Measurements from ENCODE around the gene SMIM45.

Gene SMIM45

GRCh38 chr22:41923595-41924276, 28.2 kb upstream of the SMIM45 start:
- ChIA-PET CTCF (interaction anchor here (0.7 to 1.1 kb wide), 3 partner anchors 11 to 61 kb away, joined by 3 to 5 read pairs (median 4); no protein-coding TSS in a partner anchor), POLR2A (no interaction called here)
- Mint-ChIP-seq H3K36me3 (ENCODE audit: insufficient read depth, unreplicated experiment) (no peaks in the 10 kb centered on the region), H3K4me1 (ENCODE audit: insufficient read depth, unreplicated experiment) (no peaks in the 10 kb centered on the region), H3K27me3 (ENCODE audit: insufficient read depth, unreplicated experiment) (peaks cover 11% of the 10 kb centered on the region), H3K27ac (ENCODE audit: low read depth, unreplicated experiment) (no peak overlapping the region), H3K9me3 (ENCODE audit: unreplicated experiment) (no peaks in the 10 kb centered on the region), H3K4me3 (ENCODE audit: unreplicated experiment) (no peak overlapping the region)
- DNase-seq (ENCODE audit: unreplicated experiment) = no peak
- no TSS peak for BruUV-seq (replicated peaks)
- TF ChIP-seq CTCF (IDR thresholded peaks at IDR 0.05; ENCODE audit: unreplicated experiment) = no peak
- intact Hi-C loops (cut with micrococcal nuclease) = no loop called here

- Mint-ChIP-seq H3K27me3 (ENCODE audit: insufficient read depth, unreplicated experiment) (peaks cover 11% of the 10 kb centered on the region), H3K36me3 (ENCODE audit: insufficient read depth, unreplicated experiment) (no peaks in the 10 kb centered on the region), H3K27ac (ENCODE audit: low read depth, unreplicated experiment) (no peak overlapping the region), H3K9me3 (ENCODE audit: unreplicated experiment) (no peaks in the 10 kb centered on the region), H3K4me1 (ENCODE audit: insufficient read depth, unreplicated experiment) (no peaks in the 10 kb centered on the region), H3K4me3 (ENCODE audit: unreplicated experiment) (no peak overlapping the region)
- CTCF ChIA-PET = interaction anchor here (0.7 to 1.7 kb wide), 6 partner anchors 12 to 603 kb away, joined by 3 to 6 read pairs (median 4); no protein-coding TSS in a partner anchor
- peak; percentile 37 for DNase-seq (ENCODE audit: unreplicated experiment)
- TF ChIP-seq CTCF (IDR thresholded peaks at IDR 0.05; ENCODE audit: unreplicated experiment) = peak; percentile 60
- intact Hi-C loops (cut with micrococcal nuclease) = no loop called here
- POLR2A ChIA-PET = interaction anchor here (0.5 to 0.8 kb wide), 2 partner anchors 11 to 218 kb away, joined by 3 to 4 read pairs; no protein-coding TSS in a partner anchor
- BruUV-seq (replicated peaks) = no TSS peak
These were observed 26.0 kb upstream of the SMIM45 start for GRCh38 chr22:41925783-41926460.

- ChIA-PET CTCF (interaction anchor here (1.4 kb wide), 1 partner anchor 16 kb away, joined by 4 read pairs; no protein-coding TSS in a partner anchor), POLR2A (no interaction called here)
- peaks cover 11% of the 10 kb centered on the region for H3K27me3 Mint-ChIP-seq (ENCODE audit: insufficient read depth, unreplicated experiment)
- no peaks in the 10 kb centered on the region for H3K9me3 Mint-ChIP-seq (ENCODE audit: unreplicated experiment)
- intact Hi-C loops (cut with micrococcal nuclease) = no loop called here
- H3K4me3 Mint-ChIP-seq (ENCODE audit: unreplicated experiment) = no peak overlapping the region
- BruUV-seq (replicated peaks) = no TSS peak
- no peaks in the 10 kb centered on the region for H3K36me3 Mint-ChIP-seq (ENCODE audit: insufficient read depth, unreplicated experiment)
- DNase-seq (ENCODE audit: unreplicated experiment) = no peak
- TF ChIP-seq CTCF (IDR thresholded peaks at IDR 0.05; ENCODE audit: unreplicated experiment) = no peak
- no peak overlapping the region for H3K27ac Mint-ChIP-seq (ENCODE audit: low read depth, unreplicated experiment)
- no peaks in the 10 kb centered on the region for H3K4me1 Mint-ChIP-seq (ENCODE audit: insufficient read depth, unreplicated experiment)
These were observed 24.1 kb upstream of the SMIM45 start for GRCh38 chr22:41927813-41928212.

GRCh38 chr22:41928593-41929417, 23.1 kb upstream of the SMIM45 start:
- Mint-ChIP-seq H3K27me3 (ENCODE audit: insufficient read depth, unreplicated experiment) (peaks cover 11% of the 10 kb centered on the region), H3K4me1 (ENCODE audit: insufficient read depth, unreplicated experiment) (no peaks in the 10 kb centered on the region), H3K27ac (ENCODE audit: low read depth, unreplicated experiment) (no peak overlapping the region), H3K4me3 (ENCODE audit: unreplicated experiment) (no peak overlapping the region), H3K9me3 (ENCODE audit: unreplicated experiment) (no peaks in the 10 kb centered on the region), H3K36me3 (ENCODE audit: insufficient read depth, unreplicated experiment) (no peaks in the 10 kb centered on the region)
- DNase-seq (ENCODE audit: unreplicated experiment) = no peak
- ChIA-PET CTCF (no interaction called here), POLR2A (no interaction called here)
- BruUV-seq (replicated peaks) = no TSS peak
- TF ChIP-seq CTCF (IDR thresholded peaks at IDR 0.05; ENCODE audit: unreplicated experiment) = no peak
- intact Hi-C loops (cut with micrococcal nuclease) = no loop called here
